ENCODE measurements around the gene CSNK1E. TPM values are rescaled to one million over a fixed set of nuclear protein-coding genes. Genes with fewer than 3 reads are reported as not detected.

CSNK1E gene
- total and polyA plus RNA-seq, 2 of the 4 experiments (the other 2 are of a cell fraction) = 116 to 276 TPM

DNA sequence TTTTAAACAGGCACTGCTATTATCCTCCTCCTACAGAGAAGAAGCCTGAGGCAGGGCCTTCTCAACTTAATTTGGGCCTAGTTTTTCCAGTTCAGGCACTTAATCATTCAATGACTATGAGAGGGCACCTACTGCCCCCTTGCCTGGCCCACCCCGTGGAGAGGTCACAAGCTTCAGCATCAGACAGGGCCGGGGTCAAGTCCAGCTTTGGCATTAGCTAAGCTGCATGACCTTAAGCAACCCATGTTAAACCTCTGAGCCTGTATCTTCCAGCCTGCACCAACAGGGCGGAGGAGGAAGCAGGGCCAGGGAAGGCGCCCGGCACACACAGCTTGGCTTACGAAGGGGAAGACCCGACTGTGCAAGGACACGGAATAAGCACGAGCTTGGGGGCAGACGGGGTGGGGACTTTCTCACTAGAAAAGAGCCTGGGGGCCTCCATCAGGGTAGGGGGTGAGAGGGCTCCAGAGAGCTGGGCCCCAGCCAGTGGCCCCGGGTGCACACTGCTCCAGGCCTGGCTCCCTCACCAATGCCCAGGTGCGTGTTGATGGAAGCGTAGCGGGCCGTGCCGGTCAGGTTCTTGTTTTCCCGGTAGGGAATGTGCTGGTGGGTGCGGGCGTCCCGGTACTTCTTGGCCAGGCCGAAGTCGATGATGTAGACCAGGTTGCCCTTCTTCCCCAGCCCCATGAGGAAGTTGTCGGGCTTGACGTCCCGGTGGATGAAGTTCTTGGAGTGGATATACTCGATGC lies 16.9 kb downstream of the CSNK1E start:
- no peak overlapping the region for H4K91ac ChIP-seq (ENCODE audit: insufficient read depth, low read depth, low read length)
- peaks cover 24 to 97% of the 10 kb centered on the region in 2 experiments for H3K79me1 ChIP-seq (ENCODE audit: low read depth in 1 of 2, low read length in 2 of 2)
- peaks cover 10% of the 10 kb centered on the region for H3K4me1 ChIP-seq (ENCODE audit: control insufficient read depth, insufficient read depth, low read length)
- no TSS peak for BruUV-seq (replicated peaks)
- no peak overlapping the region for H4K5ac ChIP-seq (ENCODE audit: low read depth, low read length)
- ChIA-PET POLR2A (ENCODE audit: unreplicated experiment) (no interaction called here), CTCF (no interaction called here)
- no peak overlapping the region for H3K9ac ChIP-seq (ENCODE audit: low read depth, low read length)
- no peak overlapping the region for H2BK120ac ChIP-seq (ENCODE audit: low read depth, low read length)
- H3K9me1 ChIP-seq (ENCODE audit: insufficient read depth, low read length) = peaks cover 14% of the 10 kb centered on the region
- no peak overlapping the region for H2BK5ac ChIP-seq (ENCODE audit: low read depth, low read length, poor library complexity, severe bottlenecking)
- DNase-seq (no peak), ATAC-seq (ENCODE audit: low read depth) (no peak)
- H2BK15ac ChIP-seq (ENCODE audit: low read depth, low read length) = no peak overlapping the region
- in situ Hi-C loops (cut with MboI; ENCODE audit: low sequenced_read_pairs) (no loop called here), intact Hi-C loops (cut with micrococcal nuclease) (no loop called here), dilution Hi-C loops (cut with HindIII; ENCODE audit: low sequenced_read_pairs, unreplicated experiment) (no loop called here)
- no peak overlapping the region for H2AFZ ChIP-seq (replicated peaks; ENCODE audit: low read length, poor library complexity)
- H2AK5ac ChIP-seq (ENCODE audit: low read depth, low read length) = no peak overlapping the region
- H3K27me3 ChIP-seq (ENCODE audit: control insufficient read depth, insufficient read depth, low read length) = no peaks in the 10 kb centered on the region
- H2AK9ac ChIP-seq (replicated peaks; ENCODE audit: low read depth, low read length, poor library complexity) = no peak overlapping the region
- H3K36me3 ChIP-seq (ENCODE audit: control insufficient read depth, insufficient read depth, low read length) = peaks cover 91% of the 10 kb centered on the region
- no peaks in the 10 kb centered on the region for H3K9me3 ChIP-seq (ENCODE audit: control insufficient read depth, insufficient read depth, low read length)
- no peak overlapping the region for H3K4me2 ChIP-seq (ENCODE audit: low read depth, low read length)
- H3K18ac ChIP-seq (ENCODE audit: low read depth, low read length) = no peak overlapping the region
- H3K27ac ChIP-seq (ENCODE audit: insufficient read depth, low read length) = no peak overlapping the region
- TF ChIP-seq SMC3 (IDR thresholded peaks at IDR 0.05; ENCODE audit: low read depth, low read length) (no peak), MAFK (IDR thresholded peaks at IDR 0.05; ENCODE audit: low read depth, low read length) (no peak), BHLHE40 (IDR thresholded peaks at IDR 0.05; ENCODE audit: low read depth, low read length) (no peak), CEBPB (IDR thresholded peaks at IDR 0.05; ENCODE audit: low read depth, low read length) (no peak)
- TF ChIP-seq, protein P1, sequence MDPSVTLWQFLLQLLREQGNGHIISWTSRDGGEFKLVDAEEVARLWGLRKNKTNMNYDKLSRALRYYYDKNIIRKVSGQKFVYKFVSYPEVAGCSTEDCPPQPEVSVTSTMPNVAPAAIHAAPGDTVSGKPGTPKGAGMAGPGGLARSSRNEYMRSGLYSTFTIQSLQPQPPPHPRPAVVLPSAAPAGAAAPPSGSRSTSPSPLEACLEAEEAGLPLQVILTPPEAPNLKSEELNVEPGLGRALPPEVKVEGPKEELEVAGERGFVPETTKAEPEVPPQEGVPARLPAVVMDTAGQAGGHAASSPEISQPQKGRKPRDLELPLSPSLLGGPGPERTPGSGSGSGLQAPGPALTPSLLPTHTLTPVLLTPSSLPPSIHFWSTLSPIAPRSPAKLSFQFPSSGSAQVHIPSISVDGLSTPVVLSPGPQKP (IDR thresholded peaks at IDR 0.05; ENCODE audit: borderline replicate concordance, low read depth, low read length) = no peak
- TF ChIP-seq, protein P2, sequence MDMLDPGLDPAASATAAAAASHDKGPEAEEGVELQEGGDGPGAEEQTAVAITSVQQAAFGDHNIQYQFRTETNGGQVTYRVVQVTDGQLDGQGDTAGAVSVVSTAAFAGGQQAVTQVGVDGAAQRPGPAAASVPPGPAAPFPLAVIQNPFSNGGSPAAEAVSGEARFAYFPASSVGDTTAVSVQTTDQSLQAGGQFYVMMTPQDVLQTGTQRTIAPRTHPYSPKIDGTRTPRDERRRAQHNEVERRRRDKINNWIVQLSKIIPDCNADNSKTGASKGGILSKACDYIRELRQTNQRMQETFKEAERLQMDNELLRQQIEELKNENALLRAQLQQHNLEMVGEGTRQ (IDR thresholded peaks at IDR 0.05; ENCODE audit: low read depth, low read length) = no peak
- no peak overlapping the region for H3K23ac ChIP-seq (ENCODE audit: low read depth, low read length)
- no peak overlapping the region for H3K4ac ChIP-seq (ENCODE audit: low read depth, low read length)
- H3K4me3 ChIP-seq (ENCODE audit: insufficient read depth, low read depth, low read length) = no peak overlapping the region
- H4K8ac ChIP-seq (ENCODE audit: low read depth in 2 of 2, low read length in 2 of 2) = no peak overlapping the region
- no peak overlapping the region for H3K56ac ChIP-seq (ENCODE audit: extremely low read depth, insufficient read depth, low read length)
- H4K20me1 ChIP-seq (ENCODE audit: insufficient read depth, low read length) = peaks cover 100% of the 10 kb centered on the region
- H2BK20ac ChIP-seq (ENCODE audit: low read depth, low read length) = no peak overlapping the region
- no peak overlapping the region for H3K14ac ChIP-seq (replicated peaks; ENCODE audit: low read depth, low read length)
- WGBS, 2 experiments (ENCODE audit: extremely low coverage in 2 of 2, insufficient read length in 1 of 2) = 96% methylated on average over 3 of the region's 26 CpGs; no CpG with 5 or more reads in 1 of the 2 experiments

Data from IMR-90 (cell line).